RWPE1 (cell line): Measurements from ENCODE around the gene LRMDA.

ENCODE experiments used
- CTCF ChIA-PET: fragments of 350-600 bp; sonication (Branson Sonifier 250); formaldehyde crosslinking; extraction: SDS; loops from one replicate; lab custom pipeline; 2021; lab: Yijun Ruan, JAX
- POLR2A ChIA-PET: fragments of 400-600 bp; formaldehyde crosslinking; extraction: SDS; loops from one replicate; lab custom pipeline; 2020; ENCODE audit warnings: antibody characterized with exemption; ENCODE audit not compliant: low non-redundant PET; lab: Yijun Ruan, JAX
- DNase-seq: peaks from one replicate; pipeline ENCODE4 v3.0.0; 2012; ENCODE audit warnings: low spot score
- H3K27ac ChIP-seq: fragments of 450-650 bp; 2 replicates; pipeline ENCODE4 v1.5.1; 2017
- TF ChIP-seq, protein P1 (sequence below): fragments of 450-650 bp; conservative IDR thresholded peaks from 2 replicates; pipeline ENCODE4 v1.5.1; 2017; ENCODE audit warnings: low read depth, mild to moderate bottlenecking

Gene LRMDA

DNA sequence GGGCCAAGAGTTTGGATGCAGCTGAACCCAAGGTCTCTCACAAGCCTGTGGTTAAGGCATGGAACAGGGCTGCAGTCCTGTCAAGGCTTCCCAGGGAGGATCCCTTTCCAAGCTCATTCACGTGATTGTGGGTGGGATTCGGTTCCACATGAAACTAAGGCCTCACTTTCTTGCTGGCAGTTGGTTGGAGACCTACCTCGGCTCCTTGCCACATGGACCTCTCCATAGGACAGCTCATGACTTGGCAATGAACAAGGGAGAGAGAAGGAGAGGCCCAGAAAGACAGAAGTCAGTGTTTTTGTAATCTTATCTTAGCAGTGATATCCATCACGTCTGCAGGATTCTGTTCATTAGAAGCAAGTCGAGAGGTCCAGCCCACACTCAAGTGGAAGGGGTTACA, 583.8 kb downstream of the LRMDA start:
- TF ChIP-seq, protein P1, sequence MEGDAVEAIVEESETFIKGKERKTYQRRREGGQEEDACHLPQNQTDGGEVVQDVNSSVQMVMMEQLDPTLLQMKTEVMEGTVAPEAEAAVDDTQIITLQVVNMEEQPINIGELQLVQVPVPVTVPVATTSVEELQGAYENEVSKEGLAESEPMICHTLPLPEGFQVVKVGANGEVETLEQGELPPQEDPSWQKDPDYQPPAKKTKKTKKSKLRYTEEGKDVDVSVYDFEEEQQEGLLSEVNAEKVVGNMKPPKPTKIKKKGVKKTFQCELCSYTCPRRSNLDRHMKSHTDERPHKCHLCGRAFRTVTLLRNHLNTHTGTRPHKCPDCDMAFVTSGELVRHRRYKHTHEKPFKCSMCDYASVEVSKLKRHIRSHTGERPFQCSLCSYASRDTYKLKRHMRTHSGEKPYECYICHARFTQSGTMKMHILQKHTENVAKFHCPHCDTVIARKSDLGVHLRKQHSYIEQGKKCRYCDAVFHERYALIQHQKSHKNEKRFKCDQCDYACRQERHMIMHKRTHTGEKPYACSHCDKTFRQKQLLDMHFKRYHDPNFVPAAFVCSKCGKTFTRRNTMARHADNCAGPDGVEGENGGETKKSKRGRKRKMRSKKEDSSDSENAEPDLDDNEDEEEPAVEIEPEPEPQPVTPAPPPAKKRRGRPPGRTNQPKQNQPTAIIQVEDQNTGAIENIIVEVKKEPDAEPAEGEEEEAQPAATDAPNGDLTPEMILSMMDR: no peak
- no peak overlapping the region for H3K27ac ChIP-seq
- ChIA-PET POLR2A (no interaction called here), CTCF (no interaction called here)
- no peak for DNase-seq

- DNase-seq: no peak
- H3K27ac ChIP-seq: no peak overlapping the region
- ChIA-PET CTCF (no interaction called here), POLR2A (no interaction called here)
- TF ChIP-seq, protein P1: no peak
Observed at GRCh38 chr10:76017026-76017732, 585.8 kb downstream of the LRMDA start.

DNA sequence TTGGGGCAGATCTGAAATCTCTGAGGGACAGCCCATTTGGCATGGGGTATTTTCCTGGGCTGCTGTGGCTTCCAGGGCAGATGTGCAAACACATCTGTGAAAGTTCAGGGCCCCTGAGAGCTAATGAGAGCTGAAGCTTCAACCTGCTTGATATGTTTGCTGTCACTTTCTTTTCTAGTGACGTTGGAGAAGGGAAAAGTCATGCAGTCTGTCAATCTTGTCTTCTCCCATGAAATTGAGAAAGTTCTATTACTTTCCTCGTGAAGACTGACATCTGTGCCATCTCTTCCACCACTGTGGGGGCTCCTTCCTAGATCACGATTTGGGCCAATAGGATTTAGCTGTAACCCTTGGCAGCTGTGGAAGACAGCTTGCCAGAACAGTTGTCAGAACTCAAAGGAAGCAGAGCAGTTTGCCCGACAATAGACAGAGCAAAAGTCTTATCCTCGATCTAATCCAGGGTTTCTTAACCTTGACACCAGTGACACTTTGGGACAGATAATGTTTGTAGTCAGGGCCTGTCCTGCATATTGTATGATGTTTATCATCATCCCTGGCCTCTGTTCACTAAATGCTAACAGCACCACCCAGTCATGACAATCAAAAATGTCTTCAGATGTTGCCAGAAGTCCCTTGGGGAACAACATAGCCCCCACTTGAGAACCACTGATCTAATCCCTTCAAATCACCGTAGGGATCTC, 586.5 kb downstream of the LRMDA start:
- TF ChIP-seq, protein P1: no peak
- ChIA-PET POLR2A (no interaction called here), CTCF (interaction anchor here (0.7 kb wide), 1 partner anchor 285 kb away, joined by 3 read pairs; no protein-coding TSS in a partner anchor)
- H3K27ac ChIP-seq: no peak overlapping the region
- no peak for DNase-seq

DNA sequence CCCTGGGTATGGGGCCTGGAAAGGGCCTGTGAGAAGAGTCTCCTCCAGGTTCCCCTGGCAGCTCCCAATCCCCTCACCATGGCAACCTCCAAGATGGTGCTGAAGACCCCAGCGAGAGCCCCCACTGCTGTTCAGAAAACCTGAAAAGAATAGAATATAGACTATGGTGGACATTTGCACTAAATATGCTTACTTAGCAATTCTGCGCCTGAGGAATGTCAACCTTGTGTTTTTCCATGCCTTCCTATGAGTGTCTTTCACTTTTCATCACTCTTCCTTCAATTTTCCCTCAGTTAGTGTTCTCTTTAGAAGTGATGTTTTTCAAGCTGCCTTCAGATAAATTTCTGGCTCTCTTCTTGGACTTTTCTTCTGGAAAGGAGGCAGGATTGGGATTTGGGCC, 589.2 kb downstream of the LRMDA start:
- POLR2A ChIA-PET: no interaction called here
- DNase-seq: no peak
- TF ChIP-seq, protein P1: no peak
- CTCF ChIA-PET: no interaction called here
- no peak overlapping the region for H3K27ac ChIP-seq

DNA sequence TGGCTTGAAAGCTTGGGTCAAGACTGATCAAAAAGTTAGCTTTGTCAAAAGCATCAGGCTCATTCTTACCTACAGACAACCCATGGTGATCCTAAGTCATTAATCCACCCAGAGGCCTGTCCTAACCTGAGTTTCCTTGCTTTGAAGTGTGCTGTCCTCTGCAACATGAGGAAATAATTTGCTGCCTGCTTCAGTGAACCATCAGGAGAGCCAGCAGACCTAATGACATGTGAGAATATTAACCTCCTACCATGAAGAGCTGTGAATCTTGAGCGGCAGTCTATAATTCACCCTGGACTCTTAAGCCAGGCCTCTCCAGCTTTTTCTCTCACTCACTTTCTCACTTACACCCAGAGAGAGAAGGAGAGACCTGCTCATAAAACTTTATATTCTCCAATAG, 590.0 kb downstream of the LRMDA start:
- TF ChIP-seq, protein P1: no peak
- ChIA-PET POLR2A (no interaction called here), CTCF (interaction anchor here (0.9 kb wide), 1 partner anchor 8 kb away, joined by 3 read pairs; no protein-coding TSS in a partner anchor)
- H3K27ac ChIP-seq: no peak overlapping the region
- no peak for DNase-seq

DNA sequence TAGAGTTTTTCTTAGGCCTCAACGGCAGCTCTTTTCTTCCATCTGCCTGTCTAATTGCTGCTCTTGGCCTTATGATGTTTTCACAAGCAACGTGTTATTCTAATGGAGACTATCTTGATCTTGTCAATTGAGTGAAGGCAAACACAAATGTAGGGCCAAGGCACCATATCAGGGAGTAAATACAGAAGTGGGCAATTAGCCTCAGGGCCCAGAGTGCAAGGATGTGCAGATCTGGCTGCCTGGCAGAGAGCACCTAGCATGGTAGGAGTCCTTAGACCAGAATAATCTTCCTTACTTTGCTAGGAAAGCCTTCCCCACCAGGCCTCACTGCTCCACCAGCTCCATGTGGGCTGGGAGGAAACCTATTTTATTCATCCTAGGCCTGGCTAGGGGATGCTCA, 590.9 kb downstream of the LRMDA start:
- POLR2A ChIA-PET: no interaction called here
- no peak for DNase-seq
- TF ChIP-seq, protein P1: no peak
- CTCF ChIA-PET: no interaction called here
- no peak overlapping the region for H3K27ac ChIP-seq
